ENCODE results near the gene MINK1.

DNA sequence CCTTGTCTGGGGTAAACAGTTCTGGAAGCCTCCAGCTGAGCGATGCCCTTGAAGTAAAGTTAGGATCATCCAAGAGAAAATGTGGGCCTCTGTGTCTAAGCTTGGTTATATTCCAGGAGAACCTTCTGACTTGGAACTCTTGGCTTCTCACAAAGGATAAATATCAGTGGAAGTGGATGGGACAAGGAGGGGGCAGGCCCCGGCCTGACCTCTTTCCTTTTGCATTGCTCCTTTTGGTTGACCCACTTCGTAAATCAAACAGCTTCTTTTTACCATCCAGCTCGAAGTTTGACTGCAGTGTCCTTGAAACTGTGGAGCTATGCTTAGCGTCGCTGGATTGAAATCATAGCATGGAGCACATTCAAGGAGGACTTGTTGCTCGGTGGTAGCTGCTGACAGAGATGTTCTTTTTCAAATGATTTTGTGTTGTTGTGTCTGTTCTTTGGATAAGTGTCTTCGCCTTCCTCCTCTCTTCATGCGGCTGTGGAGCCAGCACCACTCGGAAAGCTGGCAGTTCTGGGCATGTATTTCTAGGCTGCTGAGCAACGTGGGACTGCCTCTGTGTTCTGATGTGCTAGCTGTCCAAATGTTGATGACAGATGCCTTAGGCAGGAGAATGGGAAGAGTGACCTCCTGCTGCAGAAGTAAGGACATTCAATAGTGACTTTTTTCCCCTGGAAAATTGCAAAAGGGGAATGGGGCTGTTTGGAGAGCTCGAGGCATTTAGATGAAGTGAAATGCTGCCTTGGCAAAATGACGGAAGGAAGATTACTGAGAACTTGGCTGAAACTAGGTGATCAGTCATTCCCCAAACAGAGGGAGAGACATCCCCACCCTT is 4.5 kb downstream of the MINK1 start:
- TF ChIP-seq POLR2A (IDR thresholded peaks at IDR 0.05) (no peak), POLR2AphosphoS5 (IDR thresholded peaks at IDR 0.05) (no peak)
- TF ChIP-seq, protein P1, sequence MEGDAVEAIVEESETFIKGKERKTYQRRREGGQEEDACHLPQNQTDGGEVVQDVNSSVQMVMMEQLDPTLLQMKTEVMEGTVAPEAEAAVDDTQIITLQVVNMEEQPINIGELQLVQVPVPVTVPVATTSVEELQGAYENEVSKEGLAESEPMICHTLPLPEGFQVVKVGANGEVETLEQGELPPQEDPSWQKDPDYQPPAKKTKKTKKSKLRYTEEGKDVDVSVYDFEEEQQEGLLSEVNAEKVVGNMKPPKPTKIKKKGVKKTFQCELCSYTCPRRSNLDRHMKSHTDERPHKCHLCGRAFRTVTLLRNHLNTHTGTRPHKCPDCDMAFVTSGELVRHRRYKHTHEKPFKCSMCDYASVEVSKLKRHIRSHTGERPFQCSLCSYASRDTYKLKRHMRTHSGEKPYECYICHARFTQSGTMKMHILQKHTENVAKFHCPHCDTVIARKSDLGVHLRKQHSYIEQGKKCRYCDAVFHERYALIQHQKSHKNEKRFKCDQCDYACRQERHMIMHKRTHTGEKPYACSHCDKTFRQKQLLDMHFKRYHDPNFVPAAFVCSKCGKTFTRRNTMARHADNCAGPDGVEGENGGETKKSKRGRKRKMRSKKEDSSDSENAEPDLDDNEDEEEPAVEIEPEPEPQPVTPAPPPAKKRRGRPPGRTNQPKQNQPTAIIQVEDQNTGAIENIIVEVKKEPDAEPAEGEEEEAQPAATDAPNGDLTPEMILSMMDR (IDR thresholded peaks at IDR 0.05): no peak

Measured in gastroesophageal sphincter (tissue), 3 donors.